Smooth muscle cell (in vitro differentiated cells): ENCODE measurements around the gene SMIM8. TPM values are rescaled to one million over a fixed set of nuclear protein-coding genes. Genes with fewer than 3 reads are reported as not detected.

ENCODE experiments used
- DNase-seq: peaks from one replicate; lab custom pipeline; 2025; ENCODE audit not compliant: unreplicated experiment; lab: John Stamatoyannopoulos, UW
- H2AFZ ChIP-seq: fragments of 200-600 bp; sonication (generic); 2 replicates; pipeline ENCODE4 v1.6.0; 2016; ENCODE audit warnings: antibody characterized with exemption, low read depth, mild to moderate bottlenecking
- H3F3A ChIP-seq: fragments of 200-600 bp; sonication (generic); 2 replicates; pipeline ENCODE4 v1.6.0; 2017; ENCODE audit warnings: antibody characterized with exemption, low read depth
- H3K27ac ChIP-seq: fragments of 200-600 bp; sonication (generic); 2 replicates; pipeline ENCODE4 v1.5.1; 2016; ENCODE audit warnings: low read depth, mild to moderate bottlenecking
- H3K27me3 ChIP-seq: fragments of 200-600 bp; sonication (generic); 2 replicates; pipeline ENCODE4 v1.6.1; 2016; ENCODE audit warnings: low read depth, mild to moderate bottlenecking
- H3K36me3 ChIP-seq: fragments of 200-600 bp; sonication (generic); 2 replicates; pipeline ENCODE4 v1.5.1; 2016; ENCODE audit warnings: low read depth
- H3K4me1 ChIP-seq: fragments of 200-600 bp; sonication (generic); 2 replicates; pipeline ENCODE4 v1.5.1; 2016; ENCODE audit warnings: low read depth
- H3K4me2 ChIP-seq: fragments of 200-600 bp; sonication (generic); 2 replicates; pipeline ENCODE4 v1.6.0; 2016; ENCODE audit warnings: mild to moderate bottlenecking
- H3K4me3 ChIP-seq: fragments of 200-600 bp; sonication (generic); 2 replicates; pipeline ENCODE4 v1.5.1; 2016; ENCODE audit warnings: mild to moderate bottlenecking
- H3K79me2 ChIP-seq: fragments of 200-600 bp; sonication (generic); 2 replicates; pipeline ENCODE4 v1.6.0; 2016; ENCODE audit warnings: low read depth, mild to moderate bottlenecking
- H3K9ac ChIP-seq: fragments of 200-600 bp; sonication (generic); 2 replicates; pipeline ENCODE4 v1.6.0; 2016; ENCODE audit warnings: low read depth
- H3K9me3 ChIP-seq: fragments of 200-600 bp; sonication (generic); replicated peaks from 2 replicates; pipeline ENCODE4 v1.5.1; 2016; ENCODE audit warnings: low read depth
- H4K20me1 ChIP-seq: fragments of 200-600 bp; sonication (generic); 2 replicates; pipeline ENCODE4 v1.6.0; 2016; ENCODE audit warnings: low read depth
- WGBS: methylation state at CpG from one replicate; pipeline ENCODE4 v1.1.7; 2016; ENCODE audit warnings: low lambda C conversion rate; 5-methylcytosine and 5-hydroxymethylcytosine counted together
- polyA plus RNA-seq: library from polyadenylated mRNA; unstranded; fragments of >200 nt; fragmentation: Nextera tagmentation; extraction: Ambion mirVana; gene quantifications from 2 replicates; pipeline ENCODE4 v1.2.1, GENCODE V29; 2016
- total RNA-seq: library from RNA; depleted of rRNA; stranded (reverse); fragments of >200 nt; gene quantifications from 2 replicates; pipeline ENCODE4 v1.2.3, GENCODE V29; 2014
- TF ChIP-seq, protein P1 (sequence below): fragments of 200-600 bp; sonication (generic); IDR thresholded peaks from 2 replicates; pipeline ENCODE4 v1.5.1; 2017; ENCODE audit warnings: borderline replicate concordance, mild to moderate bottlenecking, antibody characterized with exemption; ENCODE audit not compliant: insufficient read depth, poor library complexity, severe bottlenecking

SMIM8 gene
- total and polyA plus RNA-seq, 2 experiments from 2014 or later = 8.0 to 9.3 TPM

GRCh38 chr6:87330961-87331360 lies 8.6 kb downstream of the SMIM8 start:
- Histone ChIP-seq H3K4me2 (no peak overlapping the region), H3K4me3 (no peak overlapping the region), H3F3A (no peaks in the 10 kb centered on the region), H2AFZ (no peak overlapping the region), H3K79me2 (peaks cover 35% of the 10 kb centered on the region), H3K27ac (no peak overlapping the region), H4K20me1 (peaks cover 22% of the 10 kb centered on the region), H3K4me1 (no peaks in the 10 kb centered on the region), H3K27me3 (no peaks in the 10 kb centered on the region), H3K9ac (no peak overlapping the region), H3K36me3 (no peaks in the 10 kb centered on the region), H3K9me3 (no peaks in the 10 kb centered on the region)
- TF ChIP-seq, protein P1, sequence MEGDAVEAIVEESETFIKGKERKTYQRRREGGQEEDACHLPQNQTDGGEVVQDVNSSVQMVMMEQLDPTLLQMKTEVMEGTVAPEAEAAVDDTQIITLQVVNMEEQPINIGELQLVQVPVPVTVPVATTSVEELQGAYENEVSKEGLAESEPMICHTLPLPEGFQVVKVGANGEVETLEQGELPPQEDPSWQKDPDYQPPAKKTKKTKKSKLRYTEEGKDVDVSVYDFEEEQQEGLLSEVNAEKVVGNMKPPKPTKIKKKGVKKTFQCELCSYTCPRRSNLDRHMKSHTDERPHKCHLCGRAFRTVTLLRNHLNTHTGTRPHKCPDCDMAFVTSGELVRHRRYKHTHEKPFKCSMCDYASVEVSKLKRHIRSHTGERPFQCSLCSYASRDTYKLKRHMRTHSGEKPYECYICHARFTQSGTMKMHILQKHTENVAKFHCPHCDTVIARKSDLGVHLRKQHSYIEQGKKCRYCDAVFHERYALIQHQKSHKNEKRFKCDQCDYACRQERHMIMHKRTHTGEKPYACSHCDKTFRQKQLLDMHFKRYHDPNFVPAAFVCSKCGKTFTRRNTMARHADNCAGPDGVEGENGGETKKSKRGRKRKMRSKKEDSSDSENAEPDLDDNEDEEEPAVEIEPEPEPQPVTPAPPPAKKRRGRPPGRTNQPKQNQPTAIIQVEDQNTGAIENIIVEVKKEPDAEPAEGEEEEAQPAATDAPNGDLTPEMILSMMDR = no peak
- DNase-seq = no peak

GRCh38 chr6:87333033-87333432 lies 10.6 kb downstream of the SMIM8 start:
- Histone ChIP-seq H2AFZ (no peak overlapping the region), H4K20me1 (peaks cover 38% of the 10 kb centered on the region), H3K9me3 (no peaks in the 10 kb centered on the region), H3K27ac (no peak overlapping the region), H3K4me1 (peaks cover 3% of the 10 kb centered on the region), H3K79me2 (peaks cover 42% of the 10 kb centered on the region), H3K9ac (no peak overlapping the region), H3K4me2 (no peak overlapping the region), H3K36me3 (no peaks in the 10 kb centered on the region), H3F3A (no peaks in the 10 kb centered on the region), H3K4me3 (no peak overlapping the region), H3K27me3 (no peaks in the 10 kb centered on the region)
- TF ChIP-seq, protein P1 = no peak
- 64% methylated on average over 5 of the region's 5 CpGs for WGBS
- no peak for DNase-seq

GRCh38 chr6:87333591-87334181 lies 11.3 kb downstream of the SMIM8 start:
- 73% methylated on average over 3 of the region's 3 CpGs for WGBS
- TF ChIP-seq, protein P1 = no peak
- H3K36me3 ChIP-seq = no peaks in the 10 kb centered on the region
- H4K20me1 ChIP-seq = peaks cover 38% of the 10 kb centered on the region
- H3F3A ChIP-seq = no peaks in the 10 kb centered on the region
- H3K9ac ChIP-seq = no peak overlapping the region
- peaks cover 3% of the 10 kb centered on the region for H3K4me1 ChIP-seq
- H3K27ac ChIP-seq = no peak overlapping the region
- peaks cover 42% of the 10 kb centered on the region for H3K79me2 ChIP-seq
- no peak for DNase-seq
- H3K9me3 ChIP-seq = no peaks in the 10 kb centered on the region
- H3K27me3 ChIP-seq = no peaks in the 10 kb centered on the region
- no peak overlapping the region for H3K4me2 ChIP-seq
- H2AFZ ChIP-seq = no peak overlapping the region
- no peak overlapping the region for H3K4me3 ChIP-seq

DNA sequence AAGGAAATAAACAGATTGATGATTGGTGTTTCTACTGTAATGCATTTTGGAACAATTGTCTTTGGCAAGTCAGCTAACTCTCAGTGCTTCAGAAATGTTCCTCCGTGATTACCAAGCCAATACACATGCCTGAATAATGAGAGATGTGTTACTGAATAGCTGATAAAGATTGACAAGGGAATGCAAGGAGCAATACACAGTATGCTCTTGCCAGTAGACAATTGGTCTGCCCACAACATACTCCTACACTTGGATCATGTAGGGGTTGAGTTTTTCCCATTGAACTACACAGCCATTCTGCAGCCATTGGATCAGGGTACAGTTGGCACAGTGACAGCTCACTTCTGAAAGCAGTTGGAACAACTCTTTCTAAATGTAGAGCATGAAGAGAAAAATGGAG lies 12.3 kb downstream of the SMIM8 start:
- 46% methylated on average over 1 of the region's 1 CpG for WGBS
- Histone ChIP-seq H3K27ac (no peak overlapping the region), H3K4me2 (no peak overlapping the region), H2AFZ (no peak overlapping the region), H3K9me3 (no peaks in the 10 kb centered on the region), H3K79me2 (peaks cover 34% of the 10 kb centered on the region), H3K4me1 (peaks cover 3% of the 10 kb centered on the region), H3K36me3 (no peaks in the 10 kb centered on the region), H3K9ac (no peak overlapping the region), H4K20me1 (peaks cover 42% of the 10 kb centered on the region), H3K27me3 (no peaks in the 10 kb centered on the region), H3F3A (no peaks in the 10 kb centered on the region), H3K4me3 (no peak overlapping the region)
- DNase-seq = no peak
- TF ChIP-seq, protein P1 = no peak
